Measurements from ENCODE around the gene C1QTNF6.

DNA sequence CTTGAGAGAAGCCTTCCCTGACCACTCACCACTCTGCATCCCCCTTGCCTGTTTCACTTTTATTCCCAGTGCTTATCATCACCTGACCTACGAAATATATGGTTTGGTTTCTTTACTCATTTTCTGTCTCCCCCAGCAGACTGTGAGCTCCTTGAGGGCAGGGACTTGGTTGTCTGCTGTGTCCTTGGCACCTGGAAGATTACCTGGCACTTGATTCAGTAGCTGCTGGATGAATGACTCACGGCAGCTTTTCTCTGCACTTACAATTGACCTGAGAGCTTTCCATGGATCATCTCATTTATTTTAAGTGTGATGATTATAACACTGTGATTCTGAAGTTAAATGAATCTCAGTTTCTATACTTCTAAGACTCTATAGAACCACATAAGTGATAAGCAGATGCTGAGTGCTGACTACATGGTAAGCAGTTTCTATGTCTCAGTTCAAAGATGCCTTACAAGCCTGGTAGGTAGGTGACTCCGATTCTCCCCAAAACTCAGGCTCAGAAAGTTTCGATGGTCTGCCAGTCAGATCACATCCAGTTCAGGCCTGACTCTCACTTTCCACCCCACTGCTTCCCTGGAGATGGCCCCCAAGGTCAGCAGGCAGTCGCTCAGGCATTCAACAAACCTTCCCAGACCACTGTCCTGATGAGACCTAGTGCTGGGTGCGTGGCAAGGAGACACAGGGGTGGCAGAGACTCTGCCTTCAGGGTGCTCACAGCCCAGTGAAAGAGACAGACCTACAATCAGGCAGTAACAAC, 50.0 kb downstream of the C1QTNF6 start:
- TF ChIP-seq, protein P1, sequence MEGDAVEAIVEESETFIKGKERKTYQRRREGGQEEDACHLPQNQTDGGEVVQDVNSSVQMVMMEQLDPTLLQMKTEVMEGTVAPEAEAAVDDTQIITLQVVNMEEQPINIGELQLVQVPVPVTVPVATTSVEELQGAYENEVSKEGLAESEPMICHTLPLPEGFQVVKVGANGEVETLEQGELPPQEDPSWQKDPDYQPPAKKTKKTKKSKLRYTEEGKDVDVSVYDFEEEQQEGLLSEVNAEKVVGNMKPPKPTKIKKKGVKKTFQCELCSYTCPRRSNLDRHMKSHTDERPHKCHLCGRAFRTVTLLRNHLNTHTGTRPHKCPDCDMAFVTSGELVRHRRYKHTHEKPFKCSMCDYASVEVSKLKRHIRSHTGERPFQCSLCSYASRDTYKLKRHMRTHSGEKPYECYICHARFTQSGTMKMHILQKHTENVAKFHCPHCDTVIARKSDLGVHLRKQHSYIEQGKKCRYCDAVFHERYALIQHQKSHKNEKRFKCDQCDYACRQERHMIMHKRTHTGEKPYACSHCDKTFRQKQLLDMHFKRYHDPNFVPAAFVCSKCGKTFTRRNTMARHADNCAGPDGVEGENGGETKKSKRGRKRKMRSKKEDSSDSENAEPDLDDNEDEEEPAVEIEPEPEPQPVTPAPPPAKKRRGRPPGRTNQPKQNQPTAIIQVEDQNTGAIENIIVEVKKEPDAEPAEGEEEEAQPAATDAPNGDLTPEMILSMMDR (IDR thresholded peaks at IDR 0.05) = no peak
- TF ChIP-seq EP300 (IDR thresholded peaks at IDR 0.05) = no peak
